ENCODE data around the gene SLC35E4. TPM values are rescaled to one million over a fixed set of nuclear protein-coding genes. Genes with fewer than 3 reads are reported as not detected.

The SLC35E4 gene
- total and polyA plus RNA-seq, 2 experiments from 2014 or later: 2.6 to 11.3 TPM

DNA sequence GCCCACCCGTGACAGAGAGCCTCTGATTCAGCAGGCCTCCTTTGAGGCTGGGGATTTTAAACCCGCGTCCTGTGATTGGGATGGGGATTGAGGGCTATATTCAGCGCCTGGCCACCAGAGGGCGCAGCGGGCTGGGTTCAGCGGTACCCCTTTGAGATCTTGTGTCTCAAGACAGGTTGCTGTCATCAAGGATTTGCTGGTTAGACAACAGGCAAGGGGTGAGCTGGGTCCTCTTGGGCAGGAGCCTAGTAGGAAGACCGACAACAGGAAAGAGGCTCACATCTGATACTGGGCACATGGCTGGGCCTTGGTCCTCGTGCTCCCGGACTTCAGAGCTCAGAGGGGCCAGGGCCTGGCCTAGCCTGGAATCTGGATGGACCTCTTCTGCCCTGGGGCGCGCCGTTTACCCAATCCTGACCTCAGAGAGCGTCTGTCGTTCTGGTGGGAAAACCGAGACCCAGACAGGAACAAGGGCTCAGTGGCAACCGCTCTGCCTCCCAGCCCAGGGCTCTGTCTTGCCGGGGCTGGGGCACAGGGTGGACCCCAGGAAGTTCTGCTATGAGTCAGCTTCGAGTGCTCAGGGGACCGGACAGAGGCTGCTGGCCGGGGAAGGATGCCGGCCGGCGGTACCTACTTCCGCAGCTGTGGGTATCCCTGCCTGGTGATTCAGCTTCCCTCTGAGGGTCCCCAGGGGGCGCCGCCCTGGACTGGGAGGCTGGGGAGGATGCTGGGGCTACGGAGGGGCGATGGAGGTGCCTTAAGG is 929 bp upstream of the SLC35E4 start:
- H3K4me3 Mint-ChIP-seq: peak overlapping the region; percentile 68
- peaks cover 17% of the 10 kb centered on the region for H3K4me1 Mint-ChIP-seq
- H3K9me2 ChIP-seq (ENCODE audit: insufficient read depth): no peaks in the 10 kb centered on the region
- H4K20me1 ChIP-seq (replicated peaks; ENCODE audit: insufficient read depth): no peaks in the 10 kb centered on the region
- peaks cover 29% of the 10 kb centered on the region for H3K36me3 Mint-ChIP-seq (ENCODE audit: low read depth)
- H2AFZ ChIP-seq: peak overlapping the region; percentile 99
- no peak overlapping the region for H3K27ac ChIP-seq (ENCODE audit: low read depth)
- no peak overlapping the region for H3K27ac Mint-ChIP-seq
- TF ChIP-seq, protein P1, sequence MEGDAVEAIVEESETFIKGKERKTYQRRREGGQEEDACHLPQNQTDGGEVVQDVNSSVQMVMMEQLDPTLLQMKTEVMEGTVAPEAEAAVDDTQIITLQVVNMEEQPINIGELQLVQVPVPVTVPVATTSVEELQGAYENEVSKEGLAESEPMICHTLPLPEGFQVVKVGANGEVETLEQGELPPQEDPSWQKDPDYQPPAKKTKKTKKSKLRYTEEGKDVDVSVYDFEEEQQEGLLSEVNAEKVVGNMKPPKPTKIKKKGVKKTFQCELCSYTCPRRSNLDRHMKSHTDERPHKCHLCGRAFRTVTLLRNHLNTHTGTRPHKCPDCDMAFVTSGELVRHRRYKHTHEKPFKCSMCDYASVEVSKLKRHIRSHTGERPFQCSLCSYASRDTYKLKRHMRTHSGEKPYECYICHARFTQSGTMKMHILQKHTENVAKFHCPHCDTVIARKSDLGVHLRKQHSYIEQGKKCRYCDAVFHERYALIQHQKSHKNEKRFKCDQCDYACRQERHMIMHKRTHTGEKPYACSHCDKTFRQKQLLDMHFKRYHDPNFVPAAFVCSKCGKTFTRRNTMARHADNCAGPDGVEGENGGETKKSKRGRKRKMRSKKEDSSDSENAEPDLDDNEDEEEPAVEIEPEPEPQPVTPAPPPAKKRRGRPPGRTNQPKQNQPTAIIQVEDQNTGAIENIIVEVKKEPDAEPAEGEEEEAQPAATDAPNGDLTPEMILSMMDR (conservative IDR thresholded peaks at IDR 0.05; ENCODE audit: low read depth in 2 of 2): peak; percentile 95 to 97
- TF ChIP-seq, protein P2, sequence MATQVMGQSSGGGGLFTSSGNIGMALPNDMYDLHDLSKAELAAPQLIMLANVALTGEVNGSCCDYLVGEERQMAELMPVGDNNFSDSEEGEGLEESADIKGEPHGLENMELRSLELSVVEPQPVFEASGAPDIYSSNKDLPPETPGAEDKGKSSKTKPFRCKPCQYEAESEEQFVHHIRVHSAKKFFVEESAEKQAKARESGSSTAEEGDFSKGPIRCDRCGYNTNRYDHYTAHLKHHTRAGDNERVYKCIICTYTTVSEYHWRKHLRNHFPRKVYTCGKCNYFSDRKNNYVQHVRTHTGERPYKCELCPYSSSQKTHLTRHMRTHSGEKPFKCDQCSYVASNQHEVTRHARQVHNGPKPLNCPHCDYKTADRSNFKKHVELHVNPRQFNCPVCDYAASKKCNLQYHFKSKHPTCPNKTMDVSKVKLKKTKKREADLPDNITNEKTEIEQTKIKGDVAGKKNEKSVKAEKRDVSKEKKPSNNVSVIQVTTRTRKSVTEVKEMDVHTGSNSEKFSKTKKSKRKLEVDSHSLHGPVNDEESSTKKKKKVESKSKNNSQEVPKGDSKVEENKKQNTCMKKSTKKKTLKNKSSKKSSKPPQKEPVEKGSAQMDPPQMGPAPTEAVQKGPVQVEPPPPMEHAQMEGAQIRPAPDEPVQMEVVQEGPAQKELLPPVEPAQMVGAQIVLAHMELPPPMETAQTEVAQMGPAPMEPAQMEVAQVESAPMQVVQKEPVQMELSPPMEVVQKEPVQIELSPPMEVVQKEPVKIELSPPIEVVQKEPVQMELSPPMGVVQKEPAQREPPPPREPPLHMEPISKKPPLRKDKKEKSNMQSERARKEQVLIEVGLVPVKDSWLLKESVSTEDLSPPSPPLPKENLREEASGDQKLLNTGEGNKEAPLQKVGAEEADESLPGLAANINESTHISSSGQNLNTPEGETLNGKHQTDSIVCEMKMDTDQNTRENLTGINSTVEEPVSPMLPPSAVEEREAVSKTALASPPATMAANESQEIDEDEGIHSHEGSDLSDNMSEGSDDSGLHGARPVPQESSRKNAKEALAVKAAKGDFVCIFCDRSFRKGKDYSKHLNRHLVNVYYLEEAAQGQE (IDR thresholded peaks at IDR 0.05; ENCODE audit: unreplicated experiment): no peak
- ATAC-seq (peak; percentile 61), DNase-seq (ENCODE audit: low spot score) (peak; percentile 91)
- H3K79me2 ChIP-seq (replicated peaks; ENCODE audit: insufficient read depth): no peaks in the 10 kb centered on the region
- peaks cover 17% of the 10 kb centered on the region for H3K9me3 Mint-ChIP-seq
- peaks cover 20% of the 10 kb centered on the region for H3K27me3 Mint-ChIP-seq (ENCODE audit: insufficient read depth, low read depth, poor library complexity)
- 0 out of 2 replicates have a peak, but pooled peaks cover 2% of the 10 kb centered on the region for H3F3A ChIP-seq (replicated peaks; ENCODE audit: low read depth)
- peak overlapping the region; percentile 80 for H3K4me3 ChIP-seq
- H3K4me2 ChIP-seq: peak overlapping the region; percentile 97
- H3K4me1 ChIP-seq (ENCODE audit: insufficient read depth): peaks cover 10% of the 10 kb centered on the region; the same call in 1 of the 2 replicates
- peaks cover 2% of the 10 kb centered on the region; the same call in 1 of the 2 replicates for H3K36me3 ChIP-seq (ENCODE audit: insufficient read depth)
- 0 out of 2 replicates have a peak, but pooled peaks cover 3% of the 10 kb centered on the region for H3K27me3 ChIP-seq (ENCODE audit: insufficient read depth)

DNA sequence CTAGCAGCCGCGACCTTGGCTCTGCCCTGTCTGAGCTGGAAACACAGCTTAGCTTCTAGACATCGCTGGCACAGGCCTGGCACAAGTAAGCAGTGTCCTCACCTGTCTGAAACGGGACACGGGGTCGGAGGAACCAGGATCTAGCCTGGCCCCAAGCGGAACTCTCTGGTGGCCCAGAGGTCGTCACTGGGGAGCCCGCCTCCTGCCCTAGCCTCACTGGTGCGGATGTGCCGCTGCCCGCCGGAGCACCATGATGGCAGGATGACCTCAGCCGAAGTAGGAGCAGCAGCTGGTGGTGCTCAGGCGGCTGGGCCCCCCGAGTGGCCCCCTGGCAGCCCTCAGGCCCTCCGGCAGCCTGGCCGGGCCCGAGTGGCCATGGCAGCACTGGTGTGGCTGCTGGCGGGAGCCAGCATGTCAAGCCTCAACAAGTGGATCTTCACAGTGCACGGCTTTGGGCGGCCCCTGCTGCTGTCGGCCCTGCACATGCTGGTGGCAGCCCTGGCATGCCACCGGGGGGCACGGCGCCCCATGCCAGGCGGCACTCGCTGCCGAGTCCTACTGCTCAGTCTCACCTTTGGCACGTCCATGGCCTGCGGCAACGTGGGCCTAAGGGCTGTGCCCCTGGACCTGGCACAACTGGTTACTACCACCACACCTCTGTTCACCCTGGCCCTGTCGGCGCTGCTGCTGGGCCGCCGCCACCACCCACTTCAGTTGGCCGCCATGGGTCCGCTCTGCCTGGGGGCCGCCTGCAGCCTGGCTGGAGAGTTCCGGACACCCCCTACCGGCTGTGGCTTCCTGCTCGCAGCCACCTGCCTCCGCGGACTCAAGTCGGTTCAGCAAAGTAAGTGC is 871 bp downstream of the SLC35E4 start:
- ATAC-seq: peak; percentile 18
- no peak overlapping the region for H3K27ac ChIP-seq (ENCODE audit: low read depth)
- H3K9me3 Mint-ChIP-seq: peaks cover 8% of the 10 kb centered on the region; the same call in 2 of the 3 replicates
- TF ChIP-seq ZNF331 (CRISPR knock-in tag; IDR thresholded peaks at IDR 0.05; ENCODE audit: low read depth) (no peak), CREB1 (CRISPR knock-in tag; IDR thresholded peaks at IDR 0.05; ENCODE audit: low read depth) (no peak)
- TF ChIP-seq, protein P3, sequence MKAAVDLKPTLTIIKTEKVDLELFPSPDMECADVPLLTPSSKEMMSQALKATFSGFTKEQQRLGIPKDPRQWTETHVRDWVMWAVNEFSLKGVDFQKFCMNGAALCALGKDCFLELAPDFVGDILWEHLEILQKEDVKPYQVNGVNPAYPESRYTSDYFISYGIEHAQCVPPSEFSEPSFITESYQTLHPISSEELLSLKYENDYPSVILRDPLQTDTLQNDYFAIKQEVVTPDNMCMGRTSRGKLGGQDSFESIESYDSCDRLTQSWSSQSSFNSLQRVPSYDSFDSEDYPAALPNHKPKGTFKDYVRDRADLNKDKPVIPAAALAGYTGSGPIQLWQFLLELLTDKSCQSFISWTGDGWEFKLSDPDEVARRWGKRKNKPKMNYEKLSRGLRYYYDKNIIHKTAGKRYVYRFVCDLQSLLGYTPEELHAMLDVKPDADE (IDR thresholded peaks at IDR 0.05): no peak

More for the DNA sequence above, 871 bp downstream of the SLC35E4 start:
- H3K27me3 Mint-ChIP-seq (ENCODE audit: insufficient read depth, low read depth, poor library complexity): peaks cover 17% of the 10 kb centered on the region
- H3K4me3 Mint-ChIP-seq: peak overlapping the region; percentile 67
- Histone ChIP-seq H3K4me2 (peak overlapping the region; percentile 97), H3K4me1 (ENCODE audit: insufficient read depth) (peaks cover 10% of the 10 kb centered on the region; the same call in 1 of the 2 replicates), H3K27me3 (ENCODE audit: insufficient read depth) (0 out of 2 replicates have a peak, but pooled peaks cover 3% of the 10 kb centered on the region), H4K20me1 (replicated peaks; ENCODE audit: insufficient read depth) (no peaks in the 10 kb centered on the region), H3K4me3 (peak overlapping the region; percentile 80), H3K9me2 (ENCODE audit: insufficient read depth) (no peaks in the 10 kb centered on the region), H3K79me2 (replicated peaks; ENCODE audit: insufficient read depth) (no peaks in the 10 kb centered on the region), H3F3A (replicated peaks; ENCODE audit: low read depth) (0 out of 2 replicates have a peak, but pooled peaks cover 2% of the 10 kb centered on the region), H2AFZ (peak overlapping the region; percentile 94), H3K36me3 (ENCODE audit: insufficient read depth) (peaks cover 4% of the 10 kb centered on the region; the same call in 1 of the 2 replicates)
- peaks cover 22% of the 10 kb centered on the region for H3K36me3 Mint-ChIP-seq (ENCODE audit: low read depth)
- peaks cover 13% of the 10 kb centered on the region; the same call in 2 of the 3 replicates for H3K4me1 Mint-ChIP-seq
- peak; percentile 47 for DNase-seq (ENCODE audit: low spot score)
- no peak overlapping the region for H3K27ac Mint-ChIP-seq
